ENCODE measurements around the gene KCND3.

KCND3 gene

DNA sequence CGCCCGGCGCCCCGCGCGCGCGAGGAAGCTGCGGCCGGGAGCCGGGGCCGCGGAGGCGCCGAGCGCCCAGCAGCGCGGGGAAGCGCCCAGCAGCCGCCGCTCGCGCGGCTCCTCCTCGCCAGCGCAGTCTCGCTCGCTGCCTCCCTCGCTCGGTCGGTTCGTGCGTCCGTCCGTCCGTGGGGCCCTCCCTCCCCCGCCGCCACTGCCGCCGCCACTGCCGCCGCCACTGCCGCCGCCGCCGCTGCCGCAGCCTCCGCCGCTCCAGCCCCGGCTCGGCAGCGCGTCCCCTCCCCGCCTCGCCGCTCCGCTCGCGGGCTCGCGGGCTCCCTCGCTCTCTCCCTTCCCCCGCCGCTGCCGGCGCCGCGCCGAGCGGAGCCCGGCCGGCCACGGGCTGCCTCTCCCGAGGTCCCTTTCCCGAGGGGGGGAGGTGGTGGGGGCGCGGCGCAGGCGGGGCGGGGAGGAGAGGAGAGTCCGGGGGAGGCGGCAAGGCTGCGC lies at the start of gene KCND3:
KCND3 (minus strand) TSS at position 138 of the 495 bp plus-strand sequence.
- DNase-seq (ENCODE audit: low read depth in 2 of 2): peak in 1 of 2 donors; percentile 6

DNA sequence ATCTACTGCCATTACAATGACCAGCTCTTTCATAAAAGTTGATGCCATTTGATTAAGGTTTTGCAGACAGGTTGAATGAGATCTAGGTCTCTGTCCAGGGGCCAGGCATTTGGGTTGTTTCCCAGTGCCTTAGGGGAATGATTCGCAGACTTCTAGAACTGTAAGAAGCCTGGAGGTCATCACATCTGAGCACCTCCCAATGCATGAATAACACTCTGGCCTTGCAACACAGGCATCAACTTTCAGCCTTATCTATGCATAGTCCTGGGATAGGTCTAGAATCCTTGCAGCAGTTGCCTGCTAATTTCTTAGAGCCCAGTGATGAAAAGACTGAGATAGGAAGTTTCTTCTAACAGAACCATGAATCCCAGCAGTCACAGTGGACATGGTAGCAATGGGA lies 44.8 kb upstream of the KCND3 start:
- DNase-seq (ENCODE audit: low read depth in 2 of 2): no peak

DNA sequence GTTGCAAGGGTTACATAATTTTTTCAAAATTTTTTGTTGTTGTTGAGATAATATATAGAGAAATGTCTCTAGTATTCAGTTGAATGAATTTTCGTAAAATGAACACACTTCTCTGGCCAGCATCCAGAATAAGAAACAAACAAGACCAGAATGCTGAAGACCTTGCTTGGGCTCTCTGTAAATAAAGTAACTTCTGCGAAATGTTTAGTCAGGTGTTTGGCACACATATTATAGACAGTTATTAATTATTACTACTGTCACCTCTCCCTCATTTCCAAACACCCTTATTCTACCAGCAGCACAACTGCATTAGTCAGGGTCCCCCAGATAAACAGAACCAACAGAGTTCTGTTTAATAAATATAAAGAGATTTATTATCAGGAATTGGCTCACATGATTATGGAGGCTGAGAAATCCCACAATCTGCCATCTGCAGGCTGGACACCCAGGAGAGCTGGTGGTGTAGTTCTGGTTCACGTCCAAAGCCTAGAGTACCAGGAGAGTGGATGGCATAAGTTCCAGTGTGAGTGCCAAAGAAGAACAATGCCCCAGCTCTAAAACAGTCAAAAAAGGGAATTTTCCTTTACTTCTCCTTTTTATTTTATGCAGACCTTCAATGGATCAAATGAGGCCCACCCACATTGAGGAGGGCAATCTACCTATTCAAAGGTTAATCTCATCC lies 44.1 kb upstream of the KCND3 start:
- DNase-seq (ENCODE audit: low read depth in 2 of 2): no peak

DNA sequence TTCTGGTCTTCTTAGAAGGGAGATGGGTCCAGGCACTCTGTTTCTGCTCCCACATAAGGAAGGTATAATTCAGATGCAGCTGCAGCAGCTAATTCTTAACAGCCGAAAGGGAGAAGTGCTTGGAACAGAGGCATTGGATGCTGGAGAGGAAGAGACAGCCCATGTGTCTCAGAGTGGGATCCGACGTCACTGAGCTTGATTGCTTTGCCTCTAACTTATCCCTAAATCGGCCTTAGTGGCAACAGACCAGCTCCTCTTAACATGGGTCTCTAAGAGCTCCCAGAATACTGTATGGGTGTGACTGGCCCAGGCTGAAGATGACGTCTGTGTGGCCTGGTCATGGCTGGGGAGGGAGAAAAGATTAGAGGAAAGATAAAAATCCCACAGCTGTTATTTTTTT lies 40.7 kb upstream of the KCND3 start:
- DNase-seq (ENCODE audit: low read depth in 2 of 2): no peak

DNA sequence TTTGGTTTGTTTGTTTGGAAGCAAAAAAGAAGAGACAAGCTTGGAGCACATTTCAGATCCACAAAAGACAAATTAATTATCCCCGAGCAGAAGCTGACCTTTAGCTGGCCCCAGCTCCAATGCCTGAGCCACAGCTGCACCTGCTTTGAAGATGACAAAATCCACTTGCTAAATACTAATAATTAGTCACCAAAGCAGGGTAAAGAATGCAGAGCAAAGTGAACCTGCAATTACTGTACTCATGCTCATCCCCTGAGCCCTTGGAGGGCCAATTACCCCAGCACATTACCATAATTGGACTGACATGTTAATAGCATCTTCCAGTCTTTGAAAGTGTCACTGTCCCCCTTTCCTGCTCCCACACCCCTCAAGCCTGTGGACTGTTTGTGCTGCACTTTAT lies 38.2 kb upstream of the KCND3 start:
- DNase-seq (ENCODE audit: low read depth in 2 of 2): no peak

DNA sequence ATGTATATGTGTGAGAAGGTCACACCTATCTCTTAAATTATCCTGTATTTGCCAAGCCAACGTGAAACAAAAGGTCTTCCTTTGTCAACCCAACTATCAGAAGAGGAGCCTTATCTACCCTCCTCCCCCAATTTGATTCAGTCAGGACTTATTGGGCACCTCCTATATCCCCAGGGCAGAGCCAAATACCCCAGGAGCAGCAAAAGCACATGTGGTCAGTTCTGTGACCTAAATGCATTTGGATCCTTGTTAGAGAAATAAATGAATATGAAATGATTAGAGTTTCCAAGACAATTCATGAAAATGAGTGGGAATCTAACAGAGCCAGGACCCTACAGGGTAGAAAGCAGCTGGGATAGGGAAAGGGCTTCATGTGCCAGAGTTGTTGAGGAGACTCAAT lies 37.0 kb upstream of the KCND3 start:
- DNase-seq (ENCODE audit: low read depth in 2 of 2): no peak

DNA sequence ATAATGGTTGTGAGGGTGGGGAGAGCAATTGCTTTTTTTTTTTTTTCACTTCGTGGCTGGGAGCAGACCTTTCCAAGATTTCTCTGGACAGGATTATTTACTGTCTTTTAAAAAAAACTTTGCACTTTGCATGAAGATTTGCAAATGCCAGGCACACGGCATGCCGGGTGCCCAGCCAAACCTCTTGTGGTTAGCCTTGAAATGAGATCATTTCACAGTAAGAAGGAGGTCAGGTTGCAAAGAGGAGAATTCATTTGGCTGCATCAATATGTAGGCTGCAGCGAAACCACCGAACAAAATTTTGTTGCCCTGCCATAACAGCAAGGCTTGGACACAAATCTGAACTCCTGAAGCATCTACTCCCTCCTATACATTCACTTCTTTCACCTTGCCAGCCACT lies 36.5 kb upstream of the KCND3 start:
- no peak for DNase-seq (ENCODE audit: low read depth in 2 of 2)

DNA sequence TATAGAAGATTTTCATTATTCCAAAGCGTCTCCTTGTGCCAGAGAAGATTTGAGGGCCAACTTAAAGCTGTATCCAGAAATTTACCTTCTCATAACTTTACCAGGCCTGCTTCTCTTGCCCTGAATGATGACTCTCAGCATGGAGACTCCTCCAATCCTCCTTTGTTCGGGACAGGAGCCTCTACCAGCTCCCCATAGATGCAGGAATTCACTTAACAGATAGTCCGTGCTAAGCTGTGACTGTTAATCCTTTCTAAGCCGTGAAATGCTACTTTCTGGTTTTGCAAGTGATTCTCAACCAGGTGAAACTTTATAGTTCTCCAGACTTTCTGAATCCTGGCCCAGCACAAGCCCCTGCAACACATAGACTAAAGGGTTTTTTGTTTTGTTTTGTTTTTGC lies 31.8 kb upstream of the KCND3 start:
- no peak for DNase-seq (ENCODE audit: low read depth in 2 of 2)

DNA sequence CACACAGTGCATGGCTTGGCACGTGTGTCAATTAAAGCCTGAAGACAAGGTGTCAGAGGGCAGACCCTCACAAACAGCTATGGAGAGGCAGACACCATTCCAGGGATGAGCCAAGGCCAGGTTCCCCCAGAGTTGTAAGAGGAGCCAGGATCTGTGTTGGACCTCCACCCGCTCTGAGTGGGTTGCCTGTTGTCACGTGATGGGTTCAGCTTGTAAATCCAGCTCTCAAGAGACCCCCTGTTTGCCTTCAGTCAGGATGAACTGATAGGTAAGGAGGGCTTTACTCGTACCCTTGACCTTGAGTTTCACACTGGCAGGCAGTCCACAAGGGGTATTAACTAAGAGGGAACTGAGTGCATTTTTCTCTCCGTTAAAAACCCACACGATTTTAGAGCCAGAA lies 27.7 kb upstream of the KCND3 start:
- no peak for DNase-seq (ENCODE audit: low read depth in 2 of 2)

DNA sequence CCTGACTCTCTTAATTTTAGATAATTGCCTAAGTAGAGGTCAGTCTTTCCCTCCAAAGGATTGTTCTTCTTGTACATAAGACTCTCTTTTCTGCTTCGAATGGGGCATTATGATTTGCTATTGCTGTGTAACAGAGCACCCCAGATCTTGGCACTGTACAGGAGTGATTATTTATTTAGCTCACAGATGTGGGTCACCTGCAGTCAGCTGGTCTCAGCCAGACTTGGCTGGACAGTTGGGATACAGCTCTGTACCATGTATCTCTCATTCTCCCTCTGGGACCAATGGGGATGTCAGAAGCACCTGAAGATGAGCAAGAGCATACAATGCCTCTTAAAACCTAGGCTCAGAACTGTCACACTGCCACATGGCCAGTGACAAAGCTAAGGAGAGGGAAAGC lies 23.4 kb upstream of the KCND3 start:
- no peak for DNase-seq (ENCODE audit: low read depth in 2 of 2)

DNA sequence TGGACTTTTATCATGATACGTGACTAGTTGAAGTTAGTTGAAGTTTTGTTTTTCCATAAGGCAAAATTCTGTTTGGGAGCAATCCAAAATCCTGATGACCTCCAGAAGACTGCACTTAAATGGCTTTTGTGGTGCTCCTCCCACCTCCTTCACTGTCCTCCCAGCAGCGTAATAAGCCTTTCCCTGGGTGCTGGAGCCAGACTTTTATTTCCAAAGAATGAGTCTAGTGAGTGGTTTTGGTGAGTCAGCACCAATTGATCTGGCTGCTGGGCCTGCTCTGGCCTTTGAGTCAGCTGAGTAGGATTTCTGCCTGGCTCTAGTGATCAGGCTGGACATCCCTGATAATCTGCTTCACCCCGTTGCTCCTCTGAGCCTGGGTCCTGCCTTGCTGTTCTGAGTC lies 21.7 kb upstream of the KCND3 start:
- DNase-seq (ENCODE audit: low read depth in 2 of 2): no peak

DNA sequence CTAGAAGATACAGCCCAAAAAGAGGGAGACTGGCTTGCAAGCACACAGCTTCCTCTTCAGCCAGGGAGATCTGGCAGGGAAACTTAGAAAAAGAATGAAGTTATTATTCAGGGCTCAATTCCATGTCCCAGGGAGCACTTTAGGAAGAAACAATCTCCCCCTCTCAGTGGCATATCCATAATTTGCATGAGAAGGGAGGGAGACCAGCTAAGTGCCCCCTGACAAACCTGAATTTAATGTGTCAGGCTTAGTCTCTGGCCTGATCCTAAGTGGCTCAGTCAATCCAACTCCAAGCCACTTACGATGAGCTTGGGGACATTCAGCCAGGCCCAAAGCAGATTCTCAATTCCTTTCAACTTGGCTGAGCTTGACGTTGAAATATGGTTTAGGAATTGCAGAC lies 17.7 kb upstream of the KCND3 start:
- DNase-seq (ENCODE audit: low read depth in 2 of 2): no peak

DNA sequence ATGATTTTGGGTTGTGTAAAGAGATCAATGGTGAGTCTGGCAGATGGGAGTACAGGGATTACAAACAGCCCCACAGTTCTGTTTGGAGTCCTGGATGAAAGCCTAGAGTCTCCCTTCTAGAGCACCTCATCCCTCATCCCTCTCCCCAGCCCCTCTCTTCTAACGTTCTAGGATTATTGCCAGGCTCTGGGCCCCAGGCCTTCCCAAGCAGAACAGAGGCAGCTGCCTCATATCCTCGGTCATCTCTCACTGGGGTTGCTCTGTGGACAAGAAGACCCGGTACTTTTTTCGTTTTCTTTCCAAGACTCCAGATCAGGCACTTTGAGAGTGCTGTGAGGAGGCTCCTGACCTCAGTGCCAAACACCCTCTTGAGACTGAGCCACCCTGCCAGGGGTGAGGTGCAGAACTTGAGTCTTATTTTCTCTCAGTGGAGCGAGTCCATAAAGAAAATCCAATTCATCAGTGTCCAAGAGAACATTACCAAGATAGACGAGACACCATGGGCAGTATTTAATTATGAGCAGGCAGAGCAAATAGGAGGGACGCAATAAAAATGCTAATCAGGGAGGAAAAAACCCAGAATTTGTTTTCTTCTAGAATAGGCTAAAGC lies 17.1 kb upstream of the KCND3 start:
- no peak for DNase-seq (ENCODE audit: low read depth in 2 of 2)

DNA sequence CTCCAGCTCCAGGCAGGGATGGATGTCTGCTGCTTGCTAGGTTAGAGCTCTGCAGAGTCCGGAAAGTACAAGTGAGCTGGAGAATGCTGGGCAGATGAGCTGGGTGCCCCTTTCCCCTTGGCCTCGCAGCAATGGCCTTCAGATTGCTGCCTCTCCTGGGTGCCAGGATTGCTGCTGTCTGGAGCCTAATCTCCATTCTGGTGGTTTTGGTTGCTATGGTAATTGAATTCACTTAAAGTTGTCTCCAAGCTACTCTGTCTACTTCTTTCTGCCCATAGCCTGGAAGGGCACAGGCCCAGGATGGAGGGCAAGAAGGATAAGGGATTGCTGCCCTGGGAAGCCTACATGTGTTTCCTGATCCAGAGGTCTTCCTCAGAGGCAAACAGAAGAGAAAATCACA lies 14.6 kb upstream of the KCND3 start:
- no peak for DNase-seq (ENCODE audit: low read depth in 2 of 2)

DNA sequence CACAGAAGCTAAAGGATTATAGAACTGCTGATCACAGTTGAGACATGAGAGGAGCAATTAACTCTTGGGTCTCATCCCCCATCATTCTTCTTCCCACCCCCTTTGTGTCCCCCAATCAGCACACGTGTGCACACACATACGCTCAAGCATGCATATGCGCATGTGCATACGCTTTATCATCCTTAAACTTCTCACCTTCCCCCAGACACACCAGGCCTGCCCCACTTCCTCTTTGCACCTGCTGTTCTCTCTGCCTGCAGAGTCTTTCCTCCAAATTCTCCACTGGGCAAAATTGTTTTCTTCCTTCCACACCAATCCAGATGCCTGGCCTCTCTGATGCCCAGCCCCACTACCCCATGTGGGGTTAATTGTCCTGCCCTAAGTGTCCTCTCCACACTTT lies 13.0 kb upstream of the KCND3 start:
- no peak for DNase-seq (ENCODE audit: low read depth in 2 of 2)

DNA sequence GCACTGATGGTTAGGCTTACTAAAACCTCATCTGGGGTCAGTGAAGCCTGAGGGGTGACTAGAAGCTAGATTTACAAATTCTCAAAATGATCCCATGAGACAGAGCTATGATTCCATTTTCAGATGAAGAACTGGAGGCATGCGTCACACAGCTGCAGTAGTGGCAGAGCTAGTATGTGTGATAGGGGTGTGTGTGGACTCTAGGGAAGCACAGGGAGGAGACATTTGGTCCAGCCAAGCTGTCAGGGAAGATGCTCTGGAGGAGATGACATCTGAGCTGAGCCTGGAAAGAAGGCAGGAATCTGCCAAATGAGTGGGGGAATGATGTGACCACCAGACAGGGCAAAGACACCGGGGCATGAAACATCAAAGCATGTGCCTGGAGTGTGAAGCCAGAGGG lies 12.0 kb upstream of the KCND3 start:
- DNase-seq (ENCODE audit: low read depth in 2 of 2): no peak

DNA sequence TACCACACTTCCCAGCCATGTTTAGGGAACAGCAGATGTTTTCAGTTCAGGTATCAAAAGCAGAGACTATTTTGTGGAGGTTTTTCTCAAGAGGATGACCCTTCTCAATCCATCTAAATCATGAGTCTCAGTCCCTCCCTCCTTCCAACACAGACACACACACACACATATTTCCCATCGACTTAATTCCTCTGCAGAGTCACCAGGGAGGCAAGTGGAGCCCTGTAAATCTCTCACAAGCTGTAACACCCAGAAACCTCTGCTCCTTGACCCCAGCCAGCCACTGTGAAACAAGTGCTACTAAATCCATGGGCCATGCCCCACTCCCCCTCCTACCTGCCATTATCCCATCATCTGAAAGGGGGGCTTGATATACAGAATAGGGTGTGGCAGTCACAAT lies 10.6 kb upstream of the KCND3 start:
- no peak for DNase-seq (ENCODE audit: low read depth in 2 of 2)

DNA sequence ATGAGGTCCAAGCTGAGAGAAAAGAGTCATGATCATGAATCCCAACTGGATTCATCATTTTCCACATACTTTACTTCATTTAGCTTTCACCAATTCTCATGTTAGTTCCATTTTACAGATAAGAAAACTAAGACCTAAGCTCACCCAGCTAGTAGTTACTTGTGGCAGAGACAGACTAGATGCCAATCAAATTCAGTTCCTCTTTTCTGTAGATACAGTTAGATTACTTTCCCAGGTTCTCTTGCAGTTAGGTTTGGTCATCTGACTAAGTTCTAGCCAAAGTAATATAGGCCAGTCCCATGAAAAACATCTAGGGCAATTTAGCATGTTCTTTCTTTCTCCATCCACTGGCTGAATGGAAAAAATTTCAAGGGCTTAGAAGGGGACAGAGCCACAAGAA lies 8.9 kb upstream of the KCND3 start:
- DNase-seq (ENCODE audit: low read depth in 2 of 2): no peak

DNA sequence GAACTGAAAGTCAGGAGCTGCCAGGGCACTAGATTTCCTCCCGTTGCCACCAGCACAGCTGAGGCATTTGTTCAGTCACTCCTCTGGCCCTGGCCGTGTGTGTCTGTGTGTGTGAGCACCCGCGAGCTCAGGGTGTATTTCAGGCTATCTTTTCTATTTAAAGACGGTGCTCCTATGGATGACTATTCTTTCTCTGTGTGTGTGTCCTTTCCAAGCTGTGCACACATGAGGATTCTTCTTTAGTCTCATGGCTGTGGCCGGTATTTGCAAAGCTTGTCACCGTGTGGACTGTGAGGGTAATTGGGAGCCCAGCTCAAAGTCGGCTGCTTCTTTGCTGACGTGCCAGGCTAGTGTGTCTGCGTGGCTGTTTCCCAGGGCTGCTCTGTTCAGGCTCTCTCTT lies 3.0 kb upstream of the KCND3 start:
- DNase-seq (ENCODE audit: low read depth in 2 of 2): no peak

DNA sequence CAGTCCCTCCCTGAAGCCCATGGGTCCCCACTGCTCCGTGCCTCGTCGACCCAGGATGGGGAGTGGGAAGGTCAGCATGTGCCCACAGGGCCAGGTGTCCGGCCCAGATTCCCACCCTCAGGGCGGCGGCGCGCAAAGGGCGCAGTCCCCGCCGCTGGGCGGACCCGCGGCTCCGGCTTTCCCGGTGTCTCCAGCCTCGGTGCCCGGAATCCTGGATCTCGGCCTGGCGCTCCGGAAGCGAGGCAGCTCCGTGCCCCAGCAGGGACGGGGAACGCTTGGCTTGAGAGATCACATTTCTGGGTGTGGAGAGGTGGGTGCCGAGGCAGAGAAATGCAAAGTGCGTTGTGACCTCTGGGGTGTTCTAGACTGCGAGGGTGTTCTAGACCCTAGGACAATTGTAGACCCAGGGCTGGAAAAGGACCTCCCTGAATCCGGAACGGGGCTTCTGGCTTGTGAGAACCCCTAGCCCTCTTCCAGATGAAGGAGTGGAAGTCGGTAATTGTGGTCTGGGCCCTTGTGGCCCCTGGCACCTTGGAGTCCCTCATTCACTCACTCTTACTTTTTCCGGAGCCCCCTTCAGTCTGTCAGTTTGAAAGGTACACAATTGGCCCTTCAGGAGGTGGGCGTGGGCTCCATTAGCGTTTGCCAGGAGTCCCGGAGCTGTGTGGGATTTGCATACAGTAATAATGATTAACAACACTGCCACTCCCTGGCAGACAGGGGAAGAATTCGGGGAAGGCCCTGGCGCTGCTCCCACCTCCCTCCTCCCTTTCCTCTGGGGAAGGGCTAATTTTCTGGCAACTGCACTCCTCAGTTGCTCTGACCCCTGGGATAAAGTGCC lies 1.6 kb upstream of the KCND3 start:
- DNase-seq (ENCODE audit: low read depth in 2 of 2): no peak

DNA sequence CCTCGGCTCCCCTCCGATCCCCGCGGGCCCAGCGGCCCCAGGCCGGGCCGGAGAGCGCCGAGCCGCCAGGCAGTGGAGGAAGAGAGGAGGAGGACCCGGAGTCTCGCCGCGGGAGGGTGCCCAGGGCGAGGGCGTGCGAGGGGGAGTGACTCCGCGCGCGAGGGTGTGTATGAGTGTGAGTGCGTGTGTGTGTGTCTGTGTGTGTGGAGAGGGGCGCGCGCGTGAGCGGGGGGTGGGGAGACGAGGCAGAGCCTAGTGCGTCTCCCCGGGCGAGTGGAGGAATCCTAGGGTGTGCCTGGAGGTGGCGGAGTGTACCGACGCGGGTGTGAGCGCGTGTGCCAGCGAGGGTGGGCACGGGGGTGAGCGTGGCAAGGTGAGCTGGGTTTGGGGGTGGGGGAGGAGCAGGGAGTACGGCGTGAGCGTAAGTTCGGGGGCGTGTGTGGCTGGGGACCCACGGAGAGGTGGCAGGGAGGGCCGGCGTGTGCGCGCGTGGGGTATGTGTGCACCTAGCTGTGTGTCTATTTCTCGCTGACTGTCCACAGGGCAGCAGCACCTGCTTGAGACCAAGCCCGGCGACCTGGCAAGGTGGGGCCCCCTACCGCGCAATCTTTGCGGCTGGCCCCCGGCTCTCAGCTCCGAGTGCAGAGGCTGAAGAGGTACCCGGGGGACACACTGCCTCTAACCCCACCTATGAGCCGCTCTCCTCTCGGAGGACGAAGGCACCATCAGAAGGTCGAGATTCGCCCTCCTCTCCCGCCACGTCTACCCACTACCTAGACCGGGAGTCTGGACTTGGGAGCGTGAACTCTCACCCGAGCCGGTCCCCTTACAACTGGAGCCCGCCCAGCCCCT lies 784 bp upstream of the KCND3 start:
- DNase-seq (ENCODE audit: low read depth in 2 of 2): no peak
